GM23338 (cell line): Measurements from ENCODE around the gene DAPK1. TPM values are rescaled to one million over a fixed set of nuclear protein-coding genes. Genes with fewer than 3 reads are reported as not detected.

ENCODE experiments used
- ATAC-seq: fragments of 200-7000 bp; cut with Tn5 transposase; 3 replicates; pipeline ENCODE4 v1.9.1; 2020
- DNase-seq: peaks from one replicate; pipeline ENCODE4 v3.0.0-alpha.2; 2015; ENCODE audit warnings: low spot score
- H2AFZ ChIP-seq: fragments of 200-600 bp; sonication (generic); 2 replicates; pipeline ENCODE4 v1.8.0; 2016; ENCODE audit warnings: antibody characterized with exemption, mild to moderate bottlenecking, moderate library complexity
- H3F3A ChIP-seq: fragments of 200-600 bp; sonication (generic); replicated peaks from 2 replicates; pipeline ENCODE4 v1.8.0; 2017; ENCODE audit warnings: antibody characterized with exemption, mixed run types, low read depth
- H3K27ac ChIP-seq: fragments of 200-600 bp; sonication (generic); 2 replicates; pipeline ENCODE4 v1.6.1; 2016; ENCODE audit warnings: low read depth
- H3K27me3 ChIP-seq: fragments of 200-600 bp; sonication (generic); 2 replicates; pipeline ENCODE4 v1.8.0; 2016; ENCODE audit warnings: mild to moderate bottlenecking, mixed run types, moderate library complexity; ENCODE audit not compliant: insufficient read depth
- H3K36me3 ChIP-seq: fragments of 200-600 bp; sonication (generic); 2 replicates; pipeline ENCODE4 v1.8.0; 2016; ENCODE audit warnings: mild to moderate bottlenecking; ENCODE audit not compliant: insufficient read depth
- H3K4me1 ChIP-seq: fragments of 200-600 bp; sonication (generic); 2 replicates; pipeline ENCODE4 v1.8.0; 2016; ENCODE audit warnings: mild to moderate bottlenecking, moderate library complexity; ENCODE audit not compliant: insufficient read depth
- H3K4me2 ChIP-seq: fragments of 200-600 bp; sonication (generic); 2 replicates; pipeline ENCODE4 v1.7.1; 2017; ENCODE audit warnings: mixed run types
- H3K4me3 ChIP-seq: fragments of 200-600 bp; sonication (generic); 2 replicates; pipeline ENCODE4 v1.6.1; 2016; ENCODE audit warnings: mixed run types
- H3K79me2 ChIP-seq: fragments of 200-600 bp; sonication (generic); replicated peaks from 2 replicates; pipeline ENCODE4 v1.8.0; 2017; ENCODE audit warnings: mild to moderate bottlenecking; ENCODE audit not compliant: insufficient read depth
- H3K9me2 ChIP-seq: fragments of 200-600 bp; sonication (generic); 2 replicates; pipeline ENCODE4 v1.8.0; 2017; ENCODE audit not compliant: insufficient read depth
- H4K20me1 ChIP-seq: fragments of 200-600 bp; sonication (generic); replicated peaks from 2 replicates; pipeline ENCODE4 v1.8.0; 2017; ENCODE audit warnings: mild to moderate bottlenecking; ENCODE audit not compliant: insufficient read depth
- H3K27ac Mint-ChIP-seq: 2 replicates; pipeline ENCODE4 v1.8.0; 2020; ENCODE audit warnings: inconsistent platforms, mild to moderate bottlenecking, moderate library complexity, mixed read lengths
- H3K27me3 Mint-ChIP-seq: 3 replicates; pipeline ENCODE4 v1.8.0; 2022; ENCODE audit warnings: low read depth, mild to moderate bottlenecking, moderate library complexity, mixed read lengths, inconsistent platforms; ENCODE audit not compliant: insufficient read depth, poor library complexity
- H3K36me3 Mint-ChIP-seq: 3 replicates; pipeline ENCODE4 v1.8.0; 2021; ENCODE audit warnings: low read depth, mild to moderate bottlenecking, inconsistent platforms, moderate library complexity, mixed read lengths
- H3K4me1 Mint-ChIP-seq: 3 replicates; pipeline ENCODE4 v1.8.0; 2020; ENCODE audit warnings: mild to moderate bottlenecking, inconsistent platforms, mixed read lengths
- H3K4me3 Mint-ChIP-seq: 3 replicates; pipeline ENCODE4 v1.8.0; 2021; ENCODE audit warnings: moderate library complexity, mild to moderate bottlenecking, inconsistent platforms, mixed read lengths
- H3K9me3 Mint-ChIP-seq: 3 replicates; pipeline ENCODE4 v1.8.0; 2020; ENCODE audit warnings: moderate library complexity, mild to moderate bottlenecking, inconsistent platforms, mixed read lengths
- CREB1 ChIP-seq: fragments of 250-450 bp; sonication (Bioruptor Pico); IDR thresholded peaks from 2 replicates; pipeline ENCODE4 v1.5.0; 2020; ENCODE audit warnings: low read depth, mild to moderate bottlenecking, moderate library complexity
- CTCF ChIP-seq, 2 experiments: fragments of 200-600 bp in 1 of 2; sonication (generic) in 1 of 2; conservative IDR thresholded peaks; 2 replicates each; pipeline versions ENCODE4 v1.5.1 to v1.6.1; 2016 to 2017; ENCODE audit warnings: antibody characterized with exemption in 2 of 2, low read depth in 2 of 2, mild to moderate bottlenecking in 2 of 2, moderate library complexity in 1 of 2
- EZH2phosphoT487 ChIP-seq: fragments of 200-600 bp; sonication (generic); IDR thresholded peaks from one replicate; pipeline ENCODE4 v1.8.1; 2018; ENCODE audit warnings: antibody characterized with exemption; ENCODE audit not compliant: unreplicated experiment
- JUNB ChIP-seq: IDR thresholded peaks from one replicate; pipeline ENCODE4 v1.6.1; 2016; ENCODE audit warnings: antibody characterized with exemption; ENCODE audit not compliant: unreplicated experiment
- NANOG ChIP-seq: IDR thresholded peaks from 2 replicates; pipeline ENCODE4 v1.6.1; 2016; ENCODE audit warnings: antibody characterized with exemption, borderline replicate concordance
- POLR2AphosphoS5 ChIP-seq: IDR thresholded peaks from 2 replicates; pipeline ENCODE4 v1.6.1; 2016; ENCODE audit warnings: antibody characterized with exemption, low read depth
- REST ChIP-seq: IDR thresholded peaks from one replicate; pipeline ENCODE4 v1.6.1; 2018; ENCODE audit warnings: antibody characterized with exemption; ENCODE audit not compliant: unreplicated experiment
- STAT1 ChIP-seq: IDR thresholded peaks from one replicate; pipeline ENCODE4 v1.6.1; 2016; ENCODE audit warnings: antibody characterized with exemption; ENCODE audit not compliant: unreplicated experiment
- ZNF114 ChIP-seq: fragments of 250-450 bp; sonication (Bioruptor Pico); IDR thresholded peaks from 2 replicates; pipeline ENCODE4 v1.5.0; 2020; ENCODE audit warnings: mild to moderate bottlenecking, moderate library complexity
- ZNF331 ChIP-seq: fragments of 250-450 bp; sonication (Bioruptor Pico); IDR thresholded peaks from 2 replicates; pipeline ENCODE4 v1.5.0; 2020; ENCODE audit warnings: low read depth, mild to moderate bottlenecking, moderate library complexity
- polyA plus RNA-seq: library from polyadenylated mRNA; unstranded; fragments of >200 nt; fragmentation: Nextera tagmentation; extraction: Ambion mirVana; gene quantifications from 2 replicates; pipeline ENCODE4 v1.2.1, GENCODE V29; 2016
- total RNA-seq: library from RNA; depleted of rRNA; stranded (reverse); fragments of >200 nt; shearing (Covaris generic); gene quantifications from 2 replicates; pipeline ENCODE4 v1.2.3, GENCODE V29; 2014
- TF ChIP-seq, protein P1 (sequence below): fragments of 250-450 bp; sonication (Bioruptor Pico); IDR thresholded peaks from 2 replicates; pipeline ENCODE4 v1.5.0; 2020; ENCODE audit warnings: mild to moderate bottlenecking, moderate library complexity
- TF ChIP-seq, protein P2 (sequence below): IDR thresholded peaks from 2 replicates; pipeline ENCODE4 v1.6.1; 2016; ENCODE audit warnings: antibody characterized with exemption

Gene DAPK1
- total and polyA plus RNA-seq, 2 experiments from 2014 or later, result 37.0 to 134 TPM

GRCh38 chr9:87733273-87734052 is 235.8 kb downstream of the DAPK1 start:
- H3F3A ChIP-seq, result no peaks in the 10 kb centered on the region
- ATAC-seq, result no peak
- H4K20me1 ChIP-seq, result no peaks in the 10 kb centered on the region
- no peaks in the 10 kb centered on the region for H3K27me3 ChIP-seq
- Mint-ChIP-seq H3K27me3 (peaks cover 4% of the 10 kb centered on the region), H3K36me3 (peaks cover 8% of the 10 kb centered on the region; the same call in 2 of the 3 replicates), H3K27ac (no peak overlapping the region), H3K9me3 (peaks cover 10% of the 10 kb centered on the region; the same call in 1 of the 3 replicates), H3K4me3 (no peak overlapping the region), H3K4me1 (no peaks in the 10 kb centered on the region)
- H3K4me3 ChIP-seq, result no peak overlapping the region
- TF ChIP-seq CREB1 (CRISPR knock-in tag), result no peak
- TF ChIP-seq STAT1, result no peak
- no peak for TF ChIP-seq POLR2AphosphoS5
- TF ChIP-seq, protein P1, sequence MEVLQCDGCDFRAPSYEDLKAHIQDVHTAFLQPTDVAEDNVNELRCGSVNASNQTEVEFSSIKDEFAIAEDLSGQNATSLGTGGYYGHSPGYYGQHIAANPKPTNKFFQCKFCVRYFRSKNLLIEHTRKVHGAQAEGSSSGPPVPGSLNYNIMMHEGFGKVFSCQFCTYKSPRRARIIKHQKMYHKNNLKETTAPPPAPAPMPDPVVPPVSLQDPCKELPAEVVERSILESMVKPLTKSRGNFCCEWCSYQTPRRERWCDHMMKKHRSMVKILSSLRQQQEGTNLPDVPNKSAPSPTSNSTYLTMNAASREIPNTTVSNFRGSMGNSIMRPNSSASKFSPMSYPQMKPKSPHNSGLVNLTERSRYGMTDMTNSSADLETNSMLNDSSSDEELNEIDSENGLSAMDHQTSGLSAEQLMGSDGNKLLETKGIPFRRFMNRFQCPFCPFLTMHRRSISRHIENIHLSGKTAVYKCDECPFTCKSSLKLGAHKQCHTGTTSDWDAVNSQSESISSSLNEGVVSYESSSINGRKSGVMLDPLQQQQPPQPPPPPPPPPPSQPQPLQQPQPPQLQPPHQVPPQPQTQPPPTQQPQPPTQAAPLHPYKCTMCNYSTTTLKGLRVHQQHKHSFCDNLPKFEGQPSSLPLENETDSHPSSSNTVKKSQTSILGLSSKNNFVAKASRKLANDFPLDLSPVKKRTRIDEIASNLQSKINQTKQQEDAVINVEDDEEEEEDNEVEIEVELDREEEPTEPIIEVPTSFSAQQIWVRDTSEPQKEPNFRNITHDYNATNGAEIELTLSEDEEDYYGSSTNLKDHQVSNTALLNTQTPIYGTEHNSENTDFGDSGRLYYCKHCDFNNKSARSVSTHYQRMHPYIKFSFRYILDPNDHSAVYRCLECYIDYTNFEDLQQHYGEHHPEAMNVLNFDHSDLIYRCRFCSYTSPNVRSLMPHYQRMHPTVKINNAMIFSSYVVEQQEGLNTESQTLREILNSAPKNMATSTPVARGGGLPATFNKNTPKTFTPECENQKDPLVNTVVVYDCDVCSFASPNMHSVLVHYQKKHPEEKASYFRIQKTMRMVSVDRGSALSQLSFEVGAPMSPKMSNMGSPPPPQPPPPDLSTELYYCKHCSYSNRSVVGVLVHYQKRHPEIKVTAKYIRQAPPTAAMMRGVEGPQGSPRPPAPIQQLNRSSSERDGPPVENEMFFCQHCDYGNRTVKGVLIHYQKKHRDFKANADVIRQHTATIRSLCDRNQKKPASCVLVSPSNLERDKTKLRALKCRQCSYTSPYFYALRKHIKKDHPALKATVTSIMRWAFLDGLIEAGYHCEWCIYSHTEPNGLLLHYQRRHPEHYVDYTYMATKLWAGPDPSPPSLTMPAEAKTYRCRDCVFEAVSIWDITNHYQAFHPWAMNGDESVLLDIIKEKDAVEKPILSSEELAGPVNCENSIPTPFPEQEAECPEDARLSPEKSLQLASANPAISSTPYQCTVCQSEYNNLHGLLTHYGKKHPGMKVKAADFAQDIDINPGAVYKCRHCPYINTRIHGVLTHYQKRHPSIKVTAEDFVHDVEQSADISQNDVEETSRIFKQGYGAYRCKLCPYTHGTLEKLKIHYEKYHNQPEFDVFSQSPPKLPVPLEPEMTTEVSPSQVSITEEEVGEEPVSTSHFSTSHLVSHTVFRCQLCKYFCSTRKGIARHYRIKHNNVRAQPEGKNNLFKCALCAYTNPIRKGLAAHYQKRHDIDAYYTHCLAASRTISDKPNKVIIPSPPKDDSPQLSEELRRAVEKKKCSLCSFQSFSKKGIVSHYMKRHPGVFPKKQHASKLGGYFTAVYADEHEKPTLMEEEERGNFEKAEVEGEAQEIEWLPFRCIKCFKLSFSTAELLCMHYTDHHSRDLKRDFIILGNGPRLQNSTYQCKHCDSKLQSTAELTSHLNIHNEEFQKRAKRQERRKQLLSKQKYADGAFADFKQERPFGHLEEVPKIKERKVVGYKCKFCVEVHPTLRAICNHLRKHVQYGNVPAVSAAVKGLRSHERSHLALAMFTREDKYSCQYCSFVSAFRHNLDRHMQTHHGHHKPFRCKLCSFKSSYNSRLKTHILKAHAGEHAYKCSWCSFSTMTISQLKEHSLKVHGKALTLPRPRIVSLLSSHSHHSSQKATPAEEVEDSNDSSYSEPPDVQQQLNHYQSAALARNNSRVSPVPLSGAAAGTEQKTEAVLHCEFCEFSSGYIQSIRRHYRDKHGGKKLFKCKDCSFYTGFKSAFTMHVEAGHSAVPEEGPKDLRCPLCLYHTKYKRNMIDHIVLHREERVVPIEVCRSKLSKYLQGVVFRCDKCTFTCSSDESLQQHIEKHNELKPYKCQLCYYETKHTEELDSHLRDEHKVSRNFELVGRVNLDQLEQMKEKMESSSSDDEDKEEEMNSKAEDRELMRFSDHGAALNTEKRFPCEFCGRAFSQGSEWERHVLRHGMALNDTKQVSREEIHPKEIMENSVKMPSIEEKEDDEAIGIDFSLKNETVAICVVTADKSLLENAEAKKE (CRISPR knock-in tag), result no peak
- no peak for TF ChIP-seq ZNF114
- TF ChIP-seq REST, result no peak
- TF ChIP-seq CTCF (conservative IDR thresholded peaks at IDR 0.05; ENCODE audit: low read depth in 2 of 2), result no peak
- no peak for TF ChIP-seq NANOG
- no peak for TF ChIP-seq ZNF331
- no peak for TF ChIP-seq JUNB
- TF ChIP-seq EZH2phosphoT487, result no peak
- TF ChIP-seq, protein P2, sequence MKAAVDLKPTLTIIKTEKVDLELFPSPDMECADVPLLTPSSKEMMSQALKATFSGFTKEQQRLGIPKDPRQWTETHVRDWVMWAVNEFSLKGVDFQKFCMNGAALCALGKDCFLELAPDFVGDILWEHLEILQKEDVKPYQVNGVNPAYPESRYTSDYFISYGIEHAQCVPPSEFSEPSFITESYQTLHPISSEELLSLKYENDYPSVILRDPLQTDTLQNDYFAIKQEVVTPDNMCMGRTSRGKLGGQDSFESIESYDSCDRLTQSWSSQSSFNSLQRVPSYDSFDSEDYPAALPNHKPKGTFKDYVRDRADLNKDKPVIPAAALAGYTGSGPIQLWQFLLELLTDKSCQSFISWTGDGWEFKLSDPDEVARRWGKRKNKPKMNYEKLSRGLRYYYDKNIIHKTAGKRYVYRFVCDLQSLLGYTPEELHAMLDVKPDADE, result no peak
- H3K4me2 ChIP-seq, result no peak overlapping the region
- no peaks in the 10 kb centered on the region for H3K4me1 ChIP-seq
- no peaks in the 10 kb centered on the region for H3K9me2 ChIP-seq
- H3K79me2 ChIP-seq, result no peaks in the 10 kb centered on the region
- no peak for DNase-seq
- H2AFZ ChIP-seq, result no peak overlapping the region
- H3K36me3 ChIP-seq, result no peaks in the 10 kb centered on the region; the same call in 1 of the 2 replicates
- H3K27ac ChIP-seq, result no peak overlapping the region
